Loucy (cell line): Measurements from ENCODE around the gene COG3.

Source experiments
- H2AFZ ChIP-seq: fragments of 200-600 bp; sonication (generic); 2 replicates; pipeline ENCODE4 v1.6.0; 2016; ENCODE audit warnings: antibody characterized with exemption, mild to moderate bottlenecking, low read length, moderate library complexity
- H3F3A ChIP-seq: fragments of 200-600 bp; 2 replicates; pipeline ENCODE4 v1.6.0; 2016; ENCODE audit warnings: antibody characterized with exemption, low read depth, mild to moderate bottlenecking
- H3K27me3 ChIP-seq: fragments of 200-600 bp; sonication (generic); 2 replicates; pipeline ENCODE4 v1.6.1; 2014; ENCODE audit warnings: low read length, mild to moderate bottlenecking; ENCODE audit not compliant: insufficient read depth, poor library complexity, severe bottlenecking
- H3K36me3 ChIP-seq: fragments of 200-600 bp; sonication (generic); 2 replicates; pipeline ENCODE4 v1.6.1; 2016; ENCODE audit warnings: low read length; ENCODE audit not compliant: insufficient read depth
- H3K4me1 ChIP-seq: fragments of 200-600 bp; sonication (generic); 2 replicates; pipeline ENCODE4 v1.5.1; 2014; ENCODE audit warnings: low read length, mild to moderate bottlenecking; ENCODE audit not compliant: insufficient read depth, poor library complexity, severe bottlenecking
- H3K4me2 ChIP-seq: fragments of 200-600 bp; sonication (generic); 2 replicates; pipeline ENCODE4 v1.6.0; 2014; ENCODE audit warnings: antibody characterized with exemption, low read length, low read depth, mild to moderate bottlenecking; ENCODE audit not compliant: poor library complexity, severe bottlenecking
- H3K4me3 ChIP-seq: fragments of 200-600 bp; sonication (generic); 2 replicates; pipeline ENCODE4 v1.5.1; 2014; ENCODE audit warnings: low read length, mild to moderate bottlenecking, mixed read lengths; ENCODE audit not compliant: poor library complexity, severe bottlenecking
- H3K79me2 ChIP-seq: fragments of 200-600 bp; sonication (generic); 2 replicates; pipeline ENCODE4 v1.6.1; 2014; ENCODE audit warnings: low read length; ENCODE audit not compliant: insufficient read depth
- H3K9ac ChIP-seq: fragments of 200-600 bp; sonication (generic); 2 replicates; pipeline ENCODE4 v1.6.0; 2014; ENCODE audit warnings: mild to moderate bottlenecking, low read depth, low read length, moderate library complexity; ENCODE audit not compliant: poor library complexity, severe bottlenecking
- H3K9me2 ChIP-seq: fragments of 200-600 bp; sonication (generic); replicated peaks from 2 replicates; pipeline ENCODE4 v1.6.1; 2016; ENCODE audit warnings: low read depth, low read length, mixed read lengths
- H3K9me3 ChIP-seq: fragments of 200-600 bp; sonication (generic); 2 replicates; pipeline ENCODE4 v1.6.1; 2014; ENCODE audit warnings: mild to moderate bottlenecking, antibody characterized with exemption, low read length, low read depth; ENCODE audit not compliant: insufficient read depth
- H4K20me1 ChIP-seq: fragments of 200-600 bp; sonication (generic); 2 replicates; pipeline ENCODE4 v1.6.0; 2014; ENCODE audit warnings: antibody characterized with exemption, low read length, mild to moderate bottlenecking; ENCODE audit not compliant: insufficient read depth, poor library complexity, severe bottlenecking
- EZH2phosphoT487 ChIP-seq: fragments of 200-600 bp; IDR thresholded peaks from 2 replicates; pipeline ENCODE4 v1.6.1; 2018; ENCODE audit warnings: antibody characterized with exemption, mild to moderate bottlenecking, moderate library complexity, borderline replicate concordance
- TF ChIP-seq, protein P1 (sequence below): fragments of 200-600 bp; sonication (generic); conservative IDR thresholded peaks from 2 replicates; pipeline ENCODE4 v1.5.1; 2014; ENCODE audit warnings: mild to moderate bottlenecking, antibody characterized with exemption, low read length

The COG3 gene

GRCh38 chr13:45546410-45546765 lies 81.6 kb downstream of the COG3 start:
- Histone ChIP-seq H3K4me2 (no peak overlapping the region), H3K27me3 (no peaks in the 10 kb centered on the region), H3K4me1 (no peaks in the 10 kb centered on the region), H3K36me3 (no peaks in the 10 kb centered on the region), H3F3A (no peaks in the 10 kb centered on the region), H2AFZ (no peak overlapping the region), H3K9me2 (no peaks in the 10 kb centered on the region), H3K79me2 (no peaks in the 10 kb centered on the region), H3K9ac (no peak overlapping the region), H3K4me3 (no peak overlapping the region), H4K20me1 (no peaks in the 10 kb centered on the region), H3K9me3 (no peaks in the 10 kb centered on the region)
- no peak for TF ChIP-seq EZH2phosphoT487
- TF ChIP-seq, protein P1, sequence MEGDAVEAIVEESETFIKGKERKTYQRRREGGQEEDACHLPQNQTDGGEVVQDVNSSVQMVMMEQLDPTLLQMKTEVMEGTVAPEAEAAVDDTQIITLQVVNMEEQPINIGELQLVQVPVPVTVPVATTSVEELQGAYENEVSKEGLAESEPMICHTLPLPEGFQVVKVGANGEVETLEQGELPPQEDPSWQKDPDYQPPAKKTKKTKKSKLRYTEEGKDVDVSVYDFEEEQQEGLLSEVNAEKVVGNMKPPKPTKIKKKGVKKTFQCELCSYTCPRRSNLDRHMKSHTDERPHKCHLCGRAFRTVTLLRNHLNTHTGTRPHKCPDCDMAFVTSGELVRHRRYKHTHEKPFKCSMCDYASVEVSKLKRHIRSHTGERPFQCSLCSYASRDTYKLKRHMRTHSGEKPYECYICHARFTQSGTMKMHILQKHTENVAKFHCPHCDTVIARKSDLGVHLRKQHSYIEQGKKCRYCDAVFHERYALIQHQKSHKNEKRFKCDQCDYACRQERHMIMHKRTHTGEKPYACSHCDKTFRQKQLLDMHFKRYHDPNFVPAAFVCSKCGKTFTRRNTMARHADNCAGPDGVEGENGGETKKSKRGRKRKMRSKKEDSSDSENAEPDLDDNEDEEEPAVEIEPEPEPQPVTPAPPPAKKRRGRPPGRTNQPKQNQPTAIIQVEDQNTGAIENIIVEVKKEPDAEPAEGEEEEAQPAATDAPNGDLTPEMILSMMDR: no peak

DNA sequence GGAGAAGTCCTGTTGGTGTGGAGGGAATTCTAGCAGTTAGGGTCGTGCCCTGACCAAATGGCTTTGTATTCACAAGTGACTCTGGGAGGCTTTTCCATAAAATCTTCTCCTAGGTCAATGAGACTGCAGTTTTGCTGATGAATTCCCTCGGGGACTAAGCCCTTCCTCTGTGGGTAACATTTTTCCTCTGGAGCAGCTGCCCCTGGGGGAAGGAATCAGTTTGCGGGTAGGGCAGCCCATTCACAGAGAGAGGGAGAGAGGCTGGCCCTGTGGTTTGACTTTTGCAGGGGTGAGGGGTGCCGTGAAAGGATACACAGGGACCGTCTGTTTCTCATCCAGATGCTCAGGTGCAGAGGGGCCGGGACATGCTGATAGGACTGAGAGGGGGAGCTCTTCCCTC lies 83.5 kb downstream of the COG3 start:
- H3K4me2 ChIP-seq: no peak overlapping the region
- H3K4me3 ChIP-seq: no peak overlapping the region
- H3F3A ChIP-seq: no peaks in the 10 kb centered on the region
- H3K9me3 ChIP-seq: no peaks in the 10 kb centered on the region
- H3K36me3 ChIP-seq: no peaks in the 10 kb centered on the region
- no peaks in the 10 kb centered on the region for H3K27me3 ChIP-seq
- H3K4me1 ChIP-seq: no peaks in the 10 kb centered on the region
- no peak overlapping the region for H3K9ac ChIP-seq
- no peaks in the 10 kb centered on the region for H3K9me2 ChIP-seq
- H4K20me1 ChIP-seq: no peaks in the 10 kb centered on the region
- no peaks in the 10 kb centered on the region for H3K79me2 ChIP-seq
- TF ChIP-seq, protein P1: no peak
- TF ChIP-seq EZH2phosphoT487: no peak
- no peak overlapping the region for H2AFZ ChIP-seq

GRCh38 chr13:45554604-45555109 lies 89.9 kb downstream of the COG3 start:
- Histone ChIP-seq H3K4me1 (no peaks in the 10 kb centered on the region), H3K36me3 (no peaks in the 10 kb centered on the region), H3K9ac (no peak overlapping the region), H3K4me2 (no peak overlapping the region), H4K20me1 (no peaks in the 10 kb centered on the region), H3K79me2 (no peaks in the 10 kb centered on the region), H3K4me3 (no peak overlapping the region), H3K9me2 (no peaks in the 10 kb centered on the region), H3F3A (no peaks in the 10 kb centered on the region), H3K9me3 (no peaks in the 10 kb centered on the region), H3K27me3 (no peaks in the 10 kb centered on the region), H2AFZ (no peak overlapping the region)
- no peak for TF ChIP-seq EZH2phosphoT487
- TF ChIP-seq, protein P1: no peak
